ENCODE results near the gene SYT1.

- TF ChIP-seq CTCF (IDR thresholded peaks at IDR 0.05) (no peak), POLR2A (IDR thresholded peaks at IDR 0.05) (no peak)
Observed at GRCh38 chr12:78887444-78887843, 22.9 kb downstream of the SYT1 start.

Data from Peyer's patch (tissue), 4 donors.